NCI-H146 (cell line): ENCODE data around the gene ZFP3.
"Not testable (repeated sequence)": the region's sequence is repeated elsewhere in the genome, so short reads cannot be mapped to it uniquely, and the experiment has no call there.

Experiments
- DNase-seq: peaks from one replicate; lab custom pipeline; 2025; lab: John Stamatoyannopoulos, UW

Gene ZFP3

DNA sequence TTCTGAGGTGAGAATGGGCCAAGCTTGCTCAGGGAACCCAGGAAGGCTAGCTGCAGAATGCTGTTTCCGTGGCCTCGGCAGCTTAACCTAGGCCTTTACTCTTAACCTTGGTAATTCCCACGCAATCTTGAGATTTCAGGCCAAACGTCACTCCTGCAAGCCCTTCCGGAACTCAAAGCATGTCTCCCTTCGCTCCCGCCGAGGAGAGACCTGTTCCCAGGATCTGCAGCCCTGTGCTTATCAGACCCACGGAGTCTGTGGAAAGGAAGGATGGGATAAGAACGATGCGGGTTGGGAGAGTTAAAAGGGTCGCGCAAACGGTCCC is 524 bp upstream of the ZFP3 start:
- DNase-seq: no peak

GRCh38 chr17:5080591-5080990 is 2.3 kb downstream of the ZFP3 start:
- no peak for DNase-seq

DNA sequence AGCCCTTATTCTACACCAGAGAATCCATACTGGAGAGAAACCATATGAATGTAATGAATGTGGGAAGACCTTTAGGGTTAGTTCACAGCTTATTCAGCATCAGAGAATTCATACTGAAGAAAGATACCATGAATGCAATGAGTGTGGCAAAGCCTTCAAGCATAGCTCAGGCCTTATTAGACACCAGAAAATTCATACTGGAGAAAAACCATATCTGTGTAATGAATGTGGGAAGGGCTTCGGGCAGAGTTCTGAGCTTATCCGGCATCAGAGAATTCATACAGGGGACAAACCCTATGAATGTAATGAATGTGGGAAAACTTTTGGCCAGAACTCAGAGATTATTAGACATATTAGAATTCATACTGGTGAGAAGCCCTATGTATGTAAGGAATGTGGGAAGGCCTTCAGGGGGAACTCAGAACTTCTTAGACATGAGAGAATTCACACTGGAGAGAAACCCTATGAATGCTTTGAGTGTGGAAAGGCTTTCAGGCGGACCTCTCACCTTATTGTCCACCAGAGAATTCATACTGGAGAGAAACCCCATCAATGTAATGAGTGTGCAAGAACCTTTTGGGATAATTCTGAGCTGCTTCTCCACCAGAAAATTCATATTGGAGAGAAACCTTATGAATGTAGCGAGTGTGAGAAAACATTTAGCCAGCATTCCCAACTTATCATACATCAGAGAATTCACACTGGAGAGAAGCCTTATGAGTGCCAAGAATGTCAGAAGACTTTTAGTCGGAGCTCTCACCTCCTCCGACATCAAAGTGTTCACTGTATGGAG is 14.1 kb downstream of the ZFP3 start:
- DNase-seq: no peak

GRCh38 chr17:5096731-5097100 is 18.4 kb downstream of the ZFP3 start:
- DNase-seq: no peak

- DNase-seq: peak; percentile 95
Measured at GRCh38 chr17:5097101-5097834, 19.0 kb downstream of the ZFP3 start.

GRCh38 chr17:5099271-5099670 is 21.0 kb downstream of the ZFP3 start:
- DNase-seq: no peak

DNA sequence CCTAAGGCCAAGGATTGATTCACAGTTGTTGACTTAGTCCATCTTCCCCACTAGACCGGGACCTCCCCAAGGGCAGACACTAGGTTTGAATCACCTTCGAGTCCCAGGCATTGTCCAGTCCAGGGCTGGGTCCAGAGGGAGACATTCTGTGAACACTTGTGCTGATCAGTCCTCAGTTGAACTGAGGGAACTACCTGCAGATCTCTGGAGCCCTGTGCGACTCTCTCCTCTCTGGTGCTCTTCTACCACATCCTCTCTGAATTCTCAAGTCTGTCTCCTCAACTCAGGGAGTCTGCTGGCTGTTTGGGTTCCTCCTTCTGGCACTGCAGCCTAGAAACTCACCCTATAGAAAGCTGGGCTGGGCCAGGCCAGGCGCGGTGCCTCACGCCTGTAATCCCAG is 22.6 kb downstream of the ZFP3 start:
- DNase-seq: no peak

DNA sequence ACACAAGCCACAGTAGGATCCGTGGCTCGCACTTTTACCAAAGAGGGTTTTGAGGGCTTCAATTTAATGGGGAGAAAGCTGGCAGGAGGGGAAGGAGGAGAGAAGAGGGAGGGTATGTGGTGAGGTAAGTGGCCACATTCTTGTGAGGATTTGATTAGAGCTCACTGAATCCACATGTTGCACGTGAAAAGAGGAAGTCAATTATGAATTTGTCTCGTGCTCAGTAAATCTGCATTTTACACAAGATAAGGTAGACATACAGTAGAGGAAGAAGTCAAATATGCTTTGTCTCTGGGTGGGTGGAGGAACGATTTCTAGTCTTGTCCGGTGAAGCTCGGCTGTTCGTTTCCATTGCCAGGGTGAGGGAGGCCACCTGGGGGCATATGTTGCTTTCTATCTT is 32.5 kb downstream of the ZFP3 start:
- no peak for DNase-seq

DNA sequence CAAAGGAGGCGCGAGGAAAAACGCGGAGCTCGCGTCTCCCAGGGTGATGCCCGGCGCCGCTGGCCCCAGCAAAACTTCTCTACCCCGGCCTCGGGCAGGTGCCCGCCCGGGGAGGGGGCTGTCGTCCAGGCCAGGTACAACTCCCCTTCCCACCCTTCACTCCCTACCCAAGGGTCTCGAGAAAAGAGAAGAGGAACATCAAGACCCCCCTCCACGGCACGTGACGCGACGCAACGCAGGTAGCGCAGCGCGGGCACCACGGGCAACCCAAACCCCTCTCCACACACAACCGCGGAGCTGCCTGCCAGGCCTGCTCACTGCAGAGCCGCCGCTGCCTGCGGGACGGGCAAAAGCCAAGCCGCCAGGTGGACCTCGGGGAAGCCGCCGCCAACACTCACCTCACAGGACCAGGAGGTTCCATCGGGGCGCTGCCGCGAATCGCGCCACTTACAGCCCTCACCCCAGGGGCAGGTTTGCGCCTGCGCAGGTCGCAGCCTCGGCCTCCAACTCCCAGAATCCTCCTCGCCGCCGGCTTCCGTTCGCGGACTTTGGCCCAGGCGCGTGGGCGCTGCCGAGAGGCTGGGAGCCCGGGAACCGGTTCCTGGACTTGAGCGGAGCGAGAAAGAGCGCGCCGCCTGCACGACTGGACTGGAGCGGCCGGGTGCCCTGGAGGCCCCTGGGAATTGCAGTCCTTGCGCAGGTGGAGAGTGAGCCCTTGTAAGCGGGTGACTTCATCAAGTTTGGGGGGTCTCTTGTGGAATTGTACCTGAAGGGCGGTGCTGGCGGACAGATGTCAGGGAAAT is 33.3 kb downstream of the ZFP3 start, which contains the start of gene ZNF232:
Gene ZNF232 (minus strand): TSS at position 477 of the 803 bp plus-strand sequence. CDS start 56 bp downstream, at position 421.
- peak; percentile 97 for DNase-seq

DNA sequence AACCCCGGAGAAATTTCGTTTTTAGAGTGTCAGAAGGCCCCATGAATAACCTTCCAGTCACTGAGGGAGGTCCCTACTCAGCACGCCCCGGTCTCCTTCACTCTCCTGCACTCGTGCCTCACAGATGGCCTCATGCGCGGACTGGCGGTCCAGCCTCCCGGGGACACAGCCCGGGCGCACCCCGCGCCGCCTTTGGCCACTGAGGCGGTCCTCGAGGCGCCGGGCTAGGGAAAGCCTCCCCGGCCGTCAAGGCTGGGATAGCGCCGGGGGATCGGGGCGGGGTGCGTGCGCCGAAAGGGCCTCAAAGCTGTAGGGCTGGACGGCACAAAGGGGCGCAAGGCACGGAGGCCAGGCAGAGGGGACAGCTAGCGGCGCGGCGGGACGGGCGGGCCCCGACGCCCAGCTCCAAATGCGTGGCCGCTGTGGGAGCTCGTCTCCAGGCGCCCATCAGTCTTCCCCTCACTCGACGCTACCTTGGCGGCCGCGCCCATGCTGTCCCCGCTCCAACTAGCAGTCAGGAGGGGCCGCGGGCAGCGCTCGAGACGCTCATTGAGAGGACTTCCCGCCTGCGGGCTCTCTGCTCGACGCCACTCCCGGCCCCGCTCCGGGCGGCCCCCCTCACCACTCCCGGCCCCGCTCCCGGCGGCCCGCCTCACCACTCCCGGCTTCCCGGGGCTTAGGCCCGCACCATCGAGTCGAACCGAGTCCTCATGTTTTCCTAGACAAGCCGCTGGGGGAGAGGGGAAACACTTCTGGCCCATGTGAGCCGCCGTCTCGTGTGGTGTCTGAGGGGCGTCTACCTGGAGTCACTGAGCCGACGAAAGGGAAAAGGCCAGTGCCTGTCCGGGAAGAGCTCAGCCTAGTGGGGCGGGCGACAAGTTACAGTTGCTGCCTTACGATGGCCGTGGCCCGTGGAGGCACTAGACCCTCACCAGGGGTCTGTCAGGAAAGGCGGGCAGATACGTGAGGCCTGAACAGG is 37.7 kb downstream of the ZFP3 start, which contains the start of gene USP6:
Gene USP6 (plus strand): TSS at position 360 of the 979 bp plus-strand sequence. CDS start 14,336 bp downstream, outside the sequence.
- no peak for DNase-seq

GRCh38 chr17:5118219-5118618 is 40.0 kb downstream of the ZFP3 start:
- no peak for DNase-seq

DNA sequence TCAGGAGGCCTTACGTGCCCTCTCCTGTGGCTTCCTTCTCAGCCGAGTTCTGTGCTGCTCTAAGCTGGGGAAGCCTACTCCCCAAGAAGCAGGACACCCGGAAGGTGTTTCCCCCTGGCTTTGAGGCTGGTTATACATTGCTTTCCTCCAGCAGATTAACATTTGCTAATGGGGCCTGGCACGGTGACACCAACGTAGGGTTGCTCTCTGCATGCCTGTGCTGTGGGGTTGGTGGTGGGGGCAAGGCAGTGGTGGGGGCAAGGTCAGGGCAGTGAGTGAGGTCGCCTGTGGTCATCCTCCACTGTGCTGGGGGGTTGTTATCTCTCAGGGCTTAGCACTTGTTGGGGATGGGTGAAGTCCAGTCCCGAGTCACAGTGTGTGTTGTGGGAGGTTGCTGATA is 41.8 kb downstream of the ZFP3 start:
- no peak for DNase-seq

GRCh38 chr17:5120436-5121185 is 42.3 kb downstream of the ZFP3 start:
- not testable (repeated sequence) for DNase-seq

DNA sequence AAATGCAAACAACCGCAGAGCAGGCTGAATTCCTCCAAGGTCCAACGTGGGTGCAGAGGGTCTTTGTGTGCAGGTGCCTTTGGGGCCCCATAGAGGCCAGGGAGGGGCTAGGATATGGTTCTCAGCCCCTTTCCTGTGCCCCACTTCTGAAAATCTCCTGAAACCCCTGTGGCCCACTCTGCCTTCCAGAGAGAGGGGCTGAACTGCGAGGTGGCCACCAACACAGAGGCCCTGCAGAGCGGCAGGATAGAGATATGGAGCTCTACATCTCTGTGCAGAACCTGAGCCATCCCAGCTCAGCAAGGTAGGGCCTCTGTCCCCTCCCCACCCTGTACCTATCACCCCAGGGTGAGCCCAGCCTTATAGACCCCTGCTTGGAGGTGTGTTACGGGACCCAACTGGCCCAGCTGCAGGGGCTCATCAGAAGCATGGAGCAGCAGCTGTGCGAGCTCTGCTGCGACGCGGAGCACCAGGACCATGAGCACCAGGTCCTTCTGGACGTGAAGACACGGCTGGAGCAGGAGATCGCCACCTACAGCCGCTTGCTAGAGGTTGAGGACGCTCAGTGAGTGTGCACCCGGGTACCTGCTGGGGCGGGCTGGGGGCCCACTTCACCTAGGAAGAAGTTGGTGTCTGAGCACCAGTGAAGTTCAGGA is 43.0 kb downstream of the ZFP3 start:
- DNase-seq: no peak

DNA sequence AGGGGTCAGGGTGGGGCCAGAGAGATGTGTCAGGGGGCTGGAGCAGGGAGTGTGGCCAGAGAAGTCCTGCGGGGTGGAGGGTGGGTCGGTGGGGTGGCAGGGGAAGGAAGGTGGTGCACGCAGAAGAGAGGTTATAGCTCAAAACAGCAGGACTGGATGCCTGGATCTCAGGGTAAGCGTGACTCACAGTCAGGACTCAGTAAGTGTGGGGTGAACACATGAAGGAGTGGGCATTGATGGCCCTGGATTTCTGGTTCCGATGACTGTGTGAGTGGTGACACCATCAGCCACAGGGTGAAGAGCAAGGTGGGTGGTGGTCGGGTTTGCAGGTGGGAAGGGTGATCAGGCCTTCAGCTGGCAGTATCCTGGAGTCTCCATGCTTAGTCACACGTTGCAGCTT is 43.8 kb downstream of the ZFP3 start:
- DNase-seq: not testable (repeated sequence)

DNA sequence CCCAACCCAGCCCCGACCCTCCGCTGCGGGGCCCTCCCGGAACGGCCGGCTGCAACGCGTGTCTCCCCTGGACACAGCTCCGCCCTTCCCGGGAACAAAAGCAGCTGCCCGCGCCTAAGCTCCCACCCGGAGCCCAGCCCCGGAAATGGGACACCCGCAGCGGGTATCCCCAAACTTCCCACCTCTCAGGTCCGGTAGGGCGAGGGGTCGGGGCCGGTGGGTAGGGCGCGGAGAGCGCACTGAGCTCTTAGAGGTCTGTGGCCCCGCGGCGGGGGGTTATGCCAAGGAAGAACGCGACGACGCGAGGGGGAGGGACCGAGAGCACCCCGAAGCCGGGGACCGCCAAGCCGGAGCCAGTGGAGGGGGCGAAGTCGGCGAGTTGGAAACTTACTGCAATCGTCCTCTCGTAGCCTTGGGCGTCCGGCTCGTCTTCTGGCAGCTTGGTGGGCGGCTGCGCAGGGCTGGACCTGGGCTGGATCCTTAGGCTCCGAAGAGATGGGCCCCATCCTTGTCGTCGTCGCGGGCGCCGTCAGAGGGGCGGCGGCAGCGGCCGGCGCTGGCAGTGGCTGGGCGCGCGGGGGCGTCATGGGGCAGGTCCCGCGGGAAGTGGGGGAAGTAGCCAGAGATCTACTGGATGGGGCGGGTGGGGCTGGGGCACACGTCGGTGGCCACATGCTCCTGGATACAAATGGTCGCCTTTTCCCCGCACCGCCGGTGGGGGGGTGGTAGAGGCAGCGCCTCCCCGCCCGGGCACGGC is 44.5 kb downstream of the ZFP3 start:
- peak; percentile 42 for DNase-seq

DNA sequence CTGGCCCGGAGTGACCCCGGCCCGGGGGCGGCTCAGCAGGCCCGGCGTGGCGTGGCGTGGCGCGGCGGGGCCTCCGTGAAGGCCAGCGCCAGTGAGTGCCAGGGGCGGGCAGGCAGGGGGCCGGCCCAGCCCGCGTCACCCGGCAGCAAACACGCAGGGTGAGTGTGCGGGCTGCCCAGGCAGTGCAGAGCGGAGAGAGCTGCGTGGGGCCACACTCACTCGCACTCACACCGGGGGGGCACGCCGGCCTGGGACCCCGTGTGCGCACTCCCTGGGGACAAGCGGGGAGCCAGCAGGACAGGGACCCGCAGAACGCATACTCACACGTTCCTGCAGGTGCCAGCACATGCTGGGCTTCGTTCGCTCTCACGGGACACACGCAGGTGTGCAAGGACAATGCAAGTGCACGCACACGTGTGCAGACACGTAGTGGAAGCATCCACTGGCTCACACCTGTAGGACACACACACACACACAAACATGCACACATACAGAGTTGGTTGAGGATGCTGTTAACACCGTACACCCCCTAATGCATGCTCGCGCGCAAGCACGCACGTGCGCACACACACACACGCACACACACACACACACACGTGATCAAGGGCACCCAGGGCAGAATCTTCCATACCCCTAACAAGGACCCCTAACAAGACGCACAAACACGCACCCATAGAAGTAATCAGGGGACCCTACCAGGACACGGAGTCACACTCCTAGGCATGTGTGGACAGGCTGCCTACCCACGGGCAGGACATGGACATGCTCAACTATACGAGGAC is 45.3 kb downstream of the ZFP3 start:
- DNase-seq: peak; percentile 14

DNA sequence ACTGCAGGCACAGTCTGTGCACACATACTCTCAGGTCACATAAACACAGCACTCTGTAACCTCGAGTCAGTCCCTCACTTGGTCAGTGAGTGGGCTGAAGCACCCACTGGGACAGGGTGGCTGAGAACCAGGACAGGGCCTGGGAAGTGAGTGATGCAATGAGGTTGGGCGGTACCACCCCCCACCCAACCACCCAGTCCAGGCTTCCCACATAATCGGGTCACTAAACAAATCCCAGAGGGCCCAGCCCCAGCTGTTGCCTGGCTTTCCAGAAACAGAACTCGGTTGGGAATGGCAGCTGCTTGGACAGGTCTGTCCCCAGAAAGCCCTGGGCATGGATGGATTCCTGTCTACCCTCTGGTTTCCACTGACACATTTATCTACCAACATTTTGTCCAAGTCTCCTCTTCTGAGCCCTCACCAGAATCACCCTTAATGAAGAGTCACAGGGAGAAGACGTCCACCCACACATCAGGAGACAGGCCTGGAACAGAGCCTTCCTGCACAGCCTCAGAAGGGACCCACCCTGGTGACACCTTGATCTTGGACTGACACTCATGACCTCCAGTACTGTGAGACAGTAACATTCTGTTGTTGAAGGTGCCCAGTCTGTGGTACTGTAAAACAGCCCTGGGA is 46.0 kb downstream of the ZFP3 start:
- DNase-seq: not testable (repeated sequence)
